Panc1 (cell line): ENCODE results near the gene RASA3. TPM values are rescaled to one million over a fixed set of nuclear protein-coding genes. Genes with fewer than 3 reads are reported as not detected.

Experiments
- ATAC-seq: fragments of 200-7000 bp; cut with Tn5 transposase; 2 replicates; pipeline ENCODE4 v1.9.1; 2020; ENCODE audit warnings: mild to moderate bottlenecking, moderate library complexity
- BruUV-seq: library from RNA; stranded (reverse); fragments of 400-500 nt; replicated peaks from 2 replicates; lab custom pipeline; 2021; lab: Mats Ljungman, UMichigan
- CTCF ChIA-PET: fragments of 300-600 bp; sonication (Branson Sonifier 250); formaldehyde crosslinking; loops from one replicate; lab custom pipeline; 2022; ENCODE audit warnings: antibody characterized with exemption; lab: Charles Lee
- POLR2A ChIA-PET: fragments of 300-600 bp; sonication (Branson Sonifier 250); formaldehyde crosslinking; loops from one replicate; lab custom pipeline; 2022; ENCODE audit warnings: antibody characterized with exemption; lab: Charles Lee
- DNase-seq: peaks from one replicate; pipeline ENCODE4 v3.0.0-alpha.2; 2010; ENCODE audit warnings: low read depth, low spot score
- H3K27ac ChIP-seq: 2 replicates; pipeline ENCODE4 v1.5.1; 2011; ENCODE audit warnings: mild to moderate bottlenecking, low read length, inconsistent platforms
- H3K27me3 ChIP-seq: fragments of 200-500 bp; sonication (Bioruptor generic); 2 replicates; pipeline ENCODE4 v1.6.0; 2014; ENCODE audit warnings: low read length, inconsistent platforms; ENCODE audit not compliant: control insufficient read depth, insufficient read depth
- H3K36me3 ChIP-seq: fragments of 200-500 bp; sonication (Bioruptor generic); 2 replicates; pipeline ENCODE4 v1.5.1; 2014; ENCODE audit warnings: inconsistent platforms, mild to moderate bottlenecking, low read length, moderate library complexity; ENCODE audit not compliant: control insufficient read depth, insufficient read depth
- H3K4me1 ChIP-seq: 2 replicates; pipeline ENCODE4 v1.5.1; 2011; ENCODE audit warnings: inconsistent platforms, mild to moderate bottlenecking, low read length, moderate library complexity; ENCODE audit not compliant: control insufficient read depth, insufficient read depth
- H3K4me3 ChIP-seq, 2 experiments: 2 replicates each; pipeline ENCODE4 v1.5.1; 2011 to 2012; ENCODE audit warnings: low read depth in 2 of 2, low read length in 2 of 2, mild to moderate bottlenecking in 2 of 2, inconsistent platforms in 1 of 2, moderate library complexity in 1 of 2
- H3K9me3 ChIP-seq: fragments of 200-500 bp; sonication (Bioruptor generic); 2 replicates; pipeline ENCODE4 v1.5.1; 2014; ENCODE audit warnings: low read depth, mild to moderate bottlenecking, inconsistent platforms, low read length, moderate library complexity; ENCODE audit not compliant: control insufficient read depth, insufficient read depth
- CTCF ChIP-seq: fragments of 450-650 bp; IDR thresholded peaks from 2 replicates; pipeline ENCODE4 v1.5.1; 2017; ENCODE audit warnings: mild to moderate bottlenecking
- POLR2AphosphoS5 ChIP-seq: IDR thresholded peaks from 2 replicates; pipeline ENCODE4 v1.6.1; 2012; ENCODE audit warnings: mild to moderate bottlenecking, low read depth, low read length, moderate library complexity
- SIN3A ChIP-seq: IDR thresholded peaks from 2 replicates; pipeline ENCODE4 v1.6.1; 2012; ENCODE audit warnings: low read depth, mild to moderate bottlenecking, low read length, moderate library complexity, borderline replicate concordance; ENCODE audit not compliant: insufficient read depth
- TCF7L2 ChIP-seq: IDR thresholded peaks from 2 replicates; pipeline ENCODE4 v1.6.1; 2011; ENCODE audit warnings: mild to moderate bottlenecking, low read depth, low read length, inconsistent platforms
- in situ Hi-C: cut with HindIII; loops from 2 replicates; pipeline ENCODE4 v1.10.0; 2016; ENCODE audit warnings: low sequenced_read_pairs, low pct_unique_long_range_greater_than_20kb
- intact Hi-C: fragments of 100-400 bp; cut with micrococcal nuclease; formaldehyde crosslinking; loops from one replicate; pipeline ENCODE4 v1.10.0; 2022; ENCODE audit not compliant: unreplicated experiment
- total RNA-seq: library from RNA; stranded (reverse); gene quantifications from one replicate; pipeline ENCODE4 v1.2.1, GENCODE V29; 2021; ENCODE audit not compliant: unreplicated experiment
- TF ChIP-seq, protein P1 (sequence below), 2 experiments: IDR thresholded peaks; 2 replicates each; pipeline ENCODE4 v1.6.1; 2011 to 2012; ENCODE audit warnings: low read depth in 2 of 2, control low read depth in 1 of 2, low read length in 1 of 2, mild to moderate bottlenecking in 1 of 2, moderate library complexity in 1 of 2; ENCODE audit not compliant: insufficient read depth in 1 of 2

The RASA3 gene
- total RNA-seq, 1 experiment from 2014 or later: 33.7 TPM

- DNase-seq: no peak
- TF ChIP-seq SIN3A: no peak
- TF ChIP-seq, protein P1, sequence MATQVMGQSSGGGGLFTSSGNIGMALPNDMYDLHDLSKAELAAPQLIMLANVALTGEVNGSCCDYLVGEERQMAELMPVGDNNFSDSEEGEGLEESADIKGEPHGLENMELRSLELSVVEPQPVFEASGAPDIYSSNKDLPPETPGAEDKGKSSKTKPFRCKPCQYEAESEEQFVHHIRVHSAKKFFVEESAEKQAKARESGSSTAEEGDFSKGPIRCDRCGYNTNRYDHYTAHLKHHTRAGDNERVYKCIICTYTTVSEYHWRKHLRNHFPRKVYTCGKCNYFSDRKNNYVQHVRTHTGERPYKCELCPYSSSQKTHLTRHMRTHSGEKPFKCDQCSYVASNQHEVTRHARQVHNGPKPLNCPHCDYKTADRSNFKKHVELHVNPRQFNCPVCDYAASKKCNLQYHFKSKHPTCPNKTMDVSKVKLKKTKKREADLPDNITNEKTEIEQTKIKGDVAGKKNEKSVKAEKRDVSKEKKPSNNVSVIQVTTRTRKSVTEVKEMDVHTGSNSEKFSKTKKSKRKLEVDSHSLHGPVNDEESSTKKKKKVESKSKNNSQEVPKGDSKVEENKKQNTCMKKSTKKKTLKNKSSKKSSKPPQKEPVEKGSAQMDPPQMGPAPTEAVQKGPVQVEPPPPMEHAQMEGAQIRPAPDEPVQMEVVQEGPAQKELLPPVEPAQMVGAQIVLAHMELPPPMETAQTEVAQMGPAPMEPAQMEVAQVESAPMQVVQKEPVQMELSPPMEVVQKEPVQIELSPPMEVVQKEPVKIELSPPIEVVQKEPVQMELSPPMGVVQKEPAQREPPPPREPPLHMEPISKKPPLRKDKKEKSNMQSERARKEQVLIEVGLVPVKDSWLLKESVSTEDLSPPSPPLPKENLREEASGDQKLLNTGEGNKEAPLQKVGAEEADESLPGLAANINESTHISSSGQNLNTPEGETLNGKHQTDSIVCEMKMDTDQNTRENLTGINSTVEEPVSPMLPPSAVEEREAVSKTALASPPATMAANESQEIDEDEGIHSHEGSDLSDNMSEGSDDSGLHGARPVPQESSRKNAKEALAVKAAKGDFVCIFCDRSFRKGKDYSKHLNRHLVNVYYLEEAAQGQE (IDR thresholded peaks at IDR 0.05; ENCODE audit: insufficient read depth in 1 of 2, low read depth in 2 of 2, low read length in 1 of 2): no peak
- TF ChIP-seq CTCF: no peak
- no peak for TF ChIP-seq POLR2AphosphoS5
- no peak for TF ChIP-seq TCF7L2
- no peak for ATAC-seq
- Histone ChIP-seq H3K36me3 (no peaks in the 10 kb centered on the region), H3K9me3 (no peaks in the 10 kb centered on the region), H3K4me1 (peaks cover under 1% of the 10 kb centered on the region), H3K27me3 (no peaks in the 10 kb centered on the region), H3K4me3 (no peak overlapping the region), H3K27ac (no peak overlapping the region)
- no TSS peak for BruUV-seq
- ChIA-PET POLR2A (no interaction called here), CTCF (no interaction called here)
- intact Hi-C loops (no loop called here), in situ Hi-C loops (no loop called here)
Measured at GRCh38 chr13:114038211-114038613, 94.2 kb downstream of the RASA3 start.

- no peak for DNase-seq
- Histone ChIP-seq H3K4me1 (no peaks in the 10 kb centered on the region; the same call in none of the 2 replicates), H3K27ac (no peak overlapping the region), H3K4me3 (no peak overlapping the region), H3K36me3 (no peaks in the 10 kb centered on the region), H3K9me3 (no peaks in the 10 kb centered on the region), H3K27me3 (no peaks in the 10 kb centered on the region)
- ChIA-PET CTCF (no interaction called here), POLR2A (no interaction called here)
- no TSS peak for BruUV-seq
- intact Hi-C loops: no loop called here
- ATAC-seq: no peak
- no peak for TF ChIP-seq SIN3A
- TF ChIP-seq TCF7L2: no peak
- no peak for TF ChIP-seq CTCF
- TF ChIP-seq POLR2AphosphoS5: no peak
- TF ChIP-seq, protein P1 (IDR thresholded peaks at IDR 0.05; ENCODE audit: insufficient read depth in 1 of 2, low read depth in 2 of 2, low read length in 1 of 2): no peak
- in situ Hi-C loops: no loop called here
Measured at GRCh38 chr13:114037674-114038073, 94.7 kb downstream of the RASA3 start.
